Measurements from ENCODE around the gene SERPINI1.

SERPINI1 gene

DNA sequence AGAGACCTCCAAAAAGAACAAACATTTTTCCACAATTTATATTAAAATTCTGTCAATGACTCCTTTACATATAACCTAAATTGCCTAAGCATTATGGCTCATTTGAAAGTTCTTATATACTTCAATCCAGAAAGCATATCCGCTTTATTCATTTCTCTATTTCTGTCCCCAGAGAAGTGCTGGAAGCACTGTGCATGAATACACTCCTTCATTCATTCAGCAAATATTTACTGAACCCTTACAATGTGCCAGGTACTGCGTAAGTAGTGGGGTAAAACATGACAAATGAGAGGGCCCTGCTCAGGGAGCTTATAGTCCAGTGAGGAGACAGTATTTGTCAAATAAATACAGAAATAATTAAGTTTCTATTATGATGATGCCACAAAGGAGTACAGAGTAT, 4.1 kb upstream of the SERPINI1 start:
- Histone ChIP-seq H4K20me1 (peaks cover 66 to 82% (median 73%) of the 10 kb centered on the region in 11 experiments), H3K27me3 (no peaks in the 10 kb centered on the region), H3K9ac (no peak overlapping the region), H3K4me1 (peaks cover 21 to 74% (median 26%) of the 10 kb centered on the region in 10 experiments), H3K27ac (no peak overlapping the region), H3K4me3 (no peak overlapping the region), H3K4me2 (peak overlapping the region in 5 of 11 experiments; percentile 49 to 95 (median 88); a peak in 6 of 22 replicates), H3K36me3 (peaks cover 0 to 17% (median 5%) of the 10 kb centered on the region in 11 experiments; a peak in 6 of 22 replicates), H3K9me3 (replicated peaks in 1 of 11) (no peaks in the 10 kb centered on the region)
- no peak for TF ChIP-seq Cebpa-rat (IDR thresholded peaks at IDR 0.05)

GRCh38 chr3:167732313-167733065, 3.0 kb upstream of the SERPINI1 start:
- H3K27me3 ChIP-seq, result no peaks in the 10 kb centered on the region
- peaks cover 22 to 70% (median 35%) of the 10 kb centered on the region in 10 experiments for H3K4me1 ChIP-seq
- H3K27ac ChIP-seq, result no peak overlapping the region
- TF ChIP-seq Cebpa-rat (IDR thresholded peaks at IDR 0.05), result no peak
- no peak overlapping the region for H3K9ac ChIP-seq
- H3K36me3 ChIP-seq, result peaks cover 0 to 17% (median 5%) of the 10 kb centered on the region in 11 experiments; a peak in 6 of 22 replicates
- peak overlapping the region; percentile 27 to 95 (median 84); a peak in 21 of 22 replicates for H3K4me2 ChIP-seq
- peaks cover 55 to 71% (median 62%) of the 10 kb centered on the region in 11 experiments for H4K20me1 ChIP-seq
- H3K9me3 ChIP-seq (replicated peaks in 1 of 11), result no peaks in the 10 kb centered on the region
- H3K4me3 ChIP-seq, result peak overlapping the region in 6 of 10 experiments; percentile 22 to 90 (median 84); a peak in 8 of 20 replicates

DNA sequence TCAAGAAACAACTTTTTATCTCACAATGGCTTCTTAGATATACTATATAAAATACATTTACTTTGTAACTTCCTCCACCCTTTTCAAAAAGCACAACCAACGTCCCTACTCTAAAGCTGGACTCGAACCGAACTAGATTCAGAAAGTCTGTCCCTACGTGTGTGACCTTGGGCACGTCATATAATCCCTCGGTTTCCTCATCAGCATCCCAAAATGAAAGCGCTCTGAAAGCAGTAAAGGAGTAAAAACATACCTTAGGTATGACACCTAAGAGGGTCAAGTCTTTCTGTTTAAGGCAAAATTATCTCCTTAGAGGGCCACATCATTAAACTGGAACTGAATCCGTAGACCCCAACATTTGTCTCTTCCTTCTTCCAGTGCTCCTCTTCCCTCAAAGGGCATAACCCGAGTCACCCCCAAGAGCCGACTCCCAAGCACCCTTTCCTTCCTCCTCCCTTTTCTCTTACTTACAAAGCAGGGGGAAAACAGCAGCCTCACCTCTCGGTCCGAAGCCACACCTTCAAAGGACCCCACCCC, 1.5 kb upstream of the SERPINI1 start:
- Histone ChIP-seq H3K9me3 (replicated peaks in 1 of 11) (no peaks in the 10 kb centered on the region), H3K4me2 (peak overlapping the region; percentile 69 to 95 (median 86)), H3K27ac (peak overlapping the region; percentile 81 to 95 (median 91)), H3K27me3 (no peaks in the 10 kb centered on the region), H3K9ac (peak overlapping the region; percentile 80 to 92 (median 88)), H3K4me1 (peaks cover 22 to 58% (median 38%) of the 10 kb centered on the region in 10 experiments), H3K36me3 (peaks cover 0 to 12% (median 5%) of the 10 kb centered on the region in 11 experiments; a peak in 6 of 22 replicates), H3K4me3 (peak overlapping the region; percentile 67 to 90 (median 80)), H4K20me1 (peaks cover 39 to 55% (median 47%) of the 10 kb centered on the region in 11 experiments)
- TF ChIP-seq Cebpa-rat (IDR thresholded peaks at IDR 0.05), result no peak

- Histone ChIP-seq H3K9me3 (replicated peaks in 1 of 11) (no peaks in the 10 kb centered on the region), H4K20me1 (peaks cover 33 to 49% (median 40%) of the 10 kb centered on the region in 11 experiments; a peak in 21 of 22 replicates), H3K4me1 (peaks cover 22 to 53% (median 38%) of the 10 kb centered on the region in 10 experiments), H3K36me3 (peaks cover 0 to 11% (median 5%) of the 10 kb centered on the region in 11 experiments; a peak in 6 of 22 replicates), H3K9ac (peak within 1 kb of the TSS; percentile 80 to 92 (median 88)), H3K4me3 (peak within 1 kb of the TSS; percentile 67 to 90 (median 80)), H3K27me3 (no peaks in the 10 kb centered on the region), H3K27ac (peak within 1 kb of the TSS; percentile 81 to 95 (median 91)), H3K4me2 (peak within 1 kb of the TSS; percentile 79 to 96 (median 88))
- TF ChIP-seq Cebpa-rat (IDR thresholded peaks at IDR 0.05), result no peak
Measured at GRCh38 chr3:167734498-167735232, 856 bp upstream of the SERPINI1 start, which contains the start of gene PDCD10. Gene PDCD10, minus strand, starts transcription at chr3:167734892. Its CDS starts 14,735 bp downstream, at chr3:167720157.

- no peaks in the 10 kb centered on the region for H3K9me3 ChIP-seq (replicated peaks in 1 of 11)
- TF ChIP-seq Cebpa-rat (IDR thresholded peaks at IDR 0.05), result no peak
- H3K4me1 ChIP-seq, result peaks cover 22 to 41% (median 36%) of the 10 kb centered on the region in 10 experiments
- peaks cover 0 to 11% (median 5%) of the 10 kb centered on the region in 11 experiments; a peak in 6 of 22 replicates for H3K36me3 ChIP-seq
- peak overlapping the region; percentile 79 to 96 (median 86) for H3K4me2 ChIP-seq
- H3K4me3 ChIP-seq, result peak overlapping the region; percentile 67 to 90 (median 80)
- peaks cover 17 to 34% (median 24%) of the 10 kb centered on the region in 11 experiments; a peak in 20 of 22 replicates for H4K20me1 ChIP-seq
- H3K9ac ChIP-seq, result peak overlapping the region in 8 of 11 experiments; percentile 48 to 92 (median 88); a peak in 12 of 22 replicates
- peak overlapping the region in 1 of 11 experiments; percentile 91; a peak in 2 of 22 replicates for H3K27ac ChIP-seq
- no peaks in the 10 kb centered on the region for H3K27me3 ChIP-seq
Measured at GRCh38 chr3:167736264-167736787, 805 bp downstream of the SERPINI1 start.

DNA sequence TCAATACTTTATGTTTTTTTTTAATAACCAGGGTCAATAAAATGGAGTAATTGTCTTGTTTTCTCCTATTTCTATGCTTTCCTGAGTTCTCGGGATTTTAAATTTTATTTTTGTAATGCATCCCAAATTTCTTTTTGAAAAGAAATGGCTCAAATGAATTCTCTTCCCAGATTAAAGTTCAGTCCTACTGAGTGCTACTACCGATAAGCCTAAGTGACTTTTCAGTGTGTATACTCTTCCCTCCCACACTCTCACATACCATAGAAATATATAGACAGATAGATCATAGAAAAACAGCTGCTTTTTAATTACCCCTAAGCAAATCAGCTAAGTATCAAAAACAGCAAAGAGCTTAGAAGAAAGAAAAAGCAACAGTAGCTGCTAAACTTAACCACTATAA, 1.5 kb downstream of the SERPINI1 start:
- TF ChIP-seq Cebpa-rat (IDR thresholded peaks at IDR 0.05), result no peak
- Histone ChIP-seq H3K4me2 (peak overlapping the region in 9 of 11 experiments; percentile 79 to 96 (median 86); a peak in 15 of 22 replicates), H3K4me1 (peaks cover 18 to 40% (median 34%) of the 10 kb centered on the region in 10 experiments), H3K27me3 (no peaks in the 10 kb centered on the region), H3K9ac (no peak overlapping the region), H3K27ac (no peak overlapping the region), H4K20me1 (peaks cover 10 to 27% (median 17%) of the 10 kb centered on the region in 11 experiments; a peak in 20 of 22 replicates), H3K4me3 (no peak overlapping the region), H3K9me3 (replicated peaks in 1 of 11) (no peaks in the 10 kb centered on the region), H3K36me3 (peaks cover 0 to 5% (median 0%) of the 10 kb centered on the region in 11 experiments; a peak in 4 of 22 replicates)

DNA sequence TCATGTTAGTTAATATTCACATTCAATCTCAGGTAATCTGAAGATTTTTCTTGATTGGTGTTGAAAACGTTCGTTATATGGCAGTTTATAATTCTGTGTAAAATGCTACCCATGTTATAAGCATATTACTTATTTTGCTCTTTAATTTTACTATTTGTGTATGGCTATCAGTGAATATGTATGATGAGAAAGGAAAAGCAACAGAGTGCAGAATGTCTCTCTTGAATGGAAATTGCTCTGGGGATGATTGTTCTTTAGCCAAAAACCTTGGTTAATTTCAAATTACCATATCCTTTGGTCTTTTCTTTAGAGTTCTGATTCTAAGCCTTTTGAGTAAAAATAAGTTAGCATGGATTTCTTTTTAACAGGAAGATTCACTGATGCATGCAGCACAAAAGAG, 2.5 kb downstream of the SERPINI1 start:
- Histone ChIP-seq H3K27me3 (no peaks in the 10 kb centered on the region), H4K20me1 (peaks cover 0 to 17% (median 6%) of the 10 kb centered on the region in 11 experiments; a peak in 17 of 22 replicates), H3K4me1 (peaks cover 11 to 30% (median 24%) of the 10 kb centered on the region in 10 experiments), H3K9ac (no peak overlapping the region), H3K27ac (no peak overlapping the region), H3K4me2 (no peak overlapping the region; a peak in 1 of 22 replicates), H3K36me3 (no peaks in the 10 kb centered on the region), H3K4me3 (no peak overlapping the region), H3K9me3 (replicated peaks in 1 of 11) (no peaks in the 10 kb centered on the region)
- TF ChIP-seq Cebpa-rat (IDR thresholded peaks at IDR 0.05), result no peak

- Histone ChIP-seq H4K20me1 (peaks cover 0 to 4% (median 0%) of the 10 kb centered on the region in 11 experiments; a peak in 5 of 22 replicates), H3K36me3 (no peaks in the 10 kb centered on the region), H3K27ac (no peak overlapping the region), H3K4me1 (peaks cover 7 to 22% (median 16%) of the 10 kb centered on the region in 10 experiments), H3K27me3 (no peaks in the 10 kb centered on the region), H3K9me3 (replicated peaks in 1 of 11) (no peaks in the 10 kb centered on the region), H3K4me3 (no peak overlapping the region), H3K9ac (no peak overlapping the region), H3K4me2 (no peak overlapping the region)
- no peak for TF ChIP-seq Cebpa-rat (IDR thresholded peaks at IDR 0.05)
Measured at GRCh38 chr3:167739190-167739810, 3.8 kb downstream of the SERPINI1 start.

Data from BLaER1 treated with 17β-estradiol and CSF1 and Interleukin-3, amounts not matched to agents 10 nM and 100 nM (cell line).